GM21526 (cell line): ENCODE data around the gene GDF3.
"Not testable (repeated sequence)": the region's sequence is repeated elsewhere in the genome, so short reads cannot be mapped to it uniquely, and the experiment has no call there.

Source experiments
- ATAC-seq: cut with Tn5 transposase; IDR thresholded peaks from one replicate; pipeline ENCODE4 v1.9.1; 2021; ENCODE audit warnings: moderate library complexity; ENCODE audit not compliant: unreplicated experiment, low FRiP score

Gene GDF3

DNA sequence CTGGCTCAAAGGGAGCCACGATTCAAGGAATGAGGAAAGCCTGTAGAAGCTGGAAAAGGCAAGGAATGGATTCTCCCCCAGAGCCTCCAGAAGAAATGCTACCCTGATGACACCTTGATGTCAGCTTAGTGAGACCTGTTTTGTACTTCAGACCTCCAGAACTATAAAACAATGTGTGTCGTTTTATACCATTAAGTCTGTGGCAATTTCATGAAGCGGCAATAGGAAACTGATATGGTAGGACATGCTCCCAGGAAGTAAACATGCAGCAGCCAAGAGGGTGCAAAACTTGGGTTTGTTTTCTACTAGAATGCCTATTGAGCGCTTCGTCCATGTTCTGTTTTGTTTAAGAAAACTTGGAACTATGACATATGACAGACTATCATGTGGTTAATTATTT is 27.4 kb downstream of the GDF3 start:
- no peak for ATAC-seq

DNA sequence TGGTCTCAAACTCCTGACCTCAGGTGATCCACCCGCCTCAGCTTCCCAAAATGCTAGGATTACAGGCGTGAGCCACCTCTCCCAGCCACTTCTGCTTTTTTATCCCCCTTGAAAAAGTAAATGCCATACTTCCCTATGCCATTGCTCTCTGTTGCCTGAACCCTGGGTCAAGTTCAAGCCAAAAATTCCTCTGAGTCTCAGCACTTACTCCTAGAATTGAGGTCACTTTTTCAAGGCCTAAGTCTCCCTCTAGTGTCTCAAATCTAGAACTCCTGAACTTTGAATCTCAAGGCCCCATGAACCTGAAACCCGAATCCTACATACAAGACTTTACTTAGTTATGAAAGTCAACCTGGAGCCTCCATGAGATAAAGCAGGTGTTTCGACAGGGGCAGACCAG is 28.4 kb downstream of the GDF3 start:
- no peak for ATAC-seq

DNA sequence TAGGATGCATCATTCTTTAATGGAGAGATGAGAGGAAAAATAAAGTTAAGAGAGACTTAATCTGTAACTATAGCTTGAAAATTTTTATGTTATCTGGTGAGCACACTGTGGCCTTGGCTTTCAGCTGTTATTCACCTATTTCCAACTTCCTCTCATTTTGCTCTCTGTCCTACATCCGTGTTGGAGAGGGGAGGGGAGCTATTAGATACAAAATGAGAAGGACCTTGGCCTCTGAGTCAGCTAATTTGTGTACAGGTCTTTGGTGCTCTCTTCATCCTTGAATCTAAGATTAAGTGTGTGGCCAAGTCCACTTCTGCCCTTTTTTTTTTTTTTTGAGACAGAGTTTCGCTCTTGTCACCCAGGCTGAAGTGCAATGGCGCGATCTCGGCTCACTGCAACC is 29.0 kb downstream of the GDF3 start:
- ATAC-seq: no peak

DNA sequence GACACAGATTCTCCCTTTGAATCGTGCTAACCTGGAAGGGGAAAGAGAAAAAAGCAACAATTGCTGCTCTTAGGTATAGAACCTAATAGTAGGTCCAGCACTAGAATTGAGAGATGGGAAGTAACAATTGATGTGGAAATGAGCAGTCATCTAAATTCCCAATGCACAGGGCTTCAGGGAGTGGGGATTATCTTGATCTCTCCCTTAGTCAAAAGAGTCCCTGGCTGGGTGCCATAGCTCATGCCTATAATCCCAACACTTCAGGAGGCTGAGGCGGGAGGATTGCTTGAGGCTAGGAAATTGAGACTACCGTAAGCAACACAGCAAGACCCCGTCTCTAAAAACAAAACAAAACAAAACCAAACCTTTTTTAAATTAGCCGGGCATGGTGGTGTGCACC is 33.8 kb downstream of the GDF3 start:
- no peak for ATAC-seq

DNA sequence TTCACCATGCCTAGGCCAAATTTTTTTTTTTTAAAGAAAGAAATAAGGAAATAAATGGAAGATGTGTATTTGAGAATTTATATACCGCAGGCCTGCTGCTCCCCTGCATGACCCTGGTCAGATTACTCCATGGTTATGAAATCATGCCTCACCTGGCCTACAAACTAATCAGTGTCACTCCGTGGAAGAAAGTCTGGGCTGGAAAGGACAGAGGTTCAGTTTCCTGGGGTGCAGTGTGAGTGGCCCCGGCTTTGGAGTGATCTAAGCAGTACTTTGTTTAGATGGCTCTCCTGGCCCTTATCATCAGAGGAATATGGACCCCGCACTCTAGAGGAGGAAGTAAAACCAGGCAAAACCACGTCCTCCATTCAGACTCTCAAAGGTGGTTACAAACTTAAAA is 39.5 kb downstream of the GDF3 start:
- no peak for ATAC-seq

DNA sequence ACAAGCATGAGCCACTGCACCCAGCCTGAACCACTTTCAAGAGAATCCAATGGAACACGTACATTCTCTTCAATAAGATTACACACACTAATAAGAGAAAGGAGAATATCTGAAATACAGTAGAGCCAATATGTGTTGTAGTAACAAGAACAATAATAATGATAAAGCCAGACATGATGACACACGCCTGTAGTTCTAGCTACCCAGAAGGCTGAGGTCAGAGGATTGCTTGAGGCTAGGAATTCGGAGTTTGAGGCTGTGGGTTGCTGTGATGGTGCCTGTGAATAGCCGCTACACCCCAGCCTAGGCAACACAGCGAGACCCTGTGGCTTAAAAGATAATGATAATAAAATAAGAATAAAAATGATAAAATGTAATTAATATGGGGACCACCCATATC is 45.5 kb downstream of the GDF3 start:
- no peak for ATAC-seq

DNA sequence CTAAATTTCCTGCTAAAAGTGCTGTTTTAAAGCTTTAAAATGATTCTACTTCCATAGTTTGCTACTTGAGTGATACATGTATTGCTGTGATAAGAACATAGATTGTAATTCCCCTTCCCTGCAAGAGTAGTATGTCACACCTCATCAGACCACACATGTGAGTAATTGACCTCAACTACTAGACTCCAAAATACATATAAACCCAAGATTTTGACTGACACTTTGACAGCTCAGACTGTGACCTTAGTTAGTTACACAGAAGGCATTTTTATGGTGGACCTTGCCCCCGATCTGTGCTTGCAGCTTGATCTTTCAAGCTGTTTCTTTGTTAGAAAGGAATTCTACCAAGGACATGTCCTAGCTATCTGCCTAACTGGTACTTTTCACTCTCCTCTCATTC is 48.5 kb downstream of the GDF3 start:
- ATAC-seq: no peak

DNA sequence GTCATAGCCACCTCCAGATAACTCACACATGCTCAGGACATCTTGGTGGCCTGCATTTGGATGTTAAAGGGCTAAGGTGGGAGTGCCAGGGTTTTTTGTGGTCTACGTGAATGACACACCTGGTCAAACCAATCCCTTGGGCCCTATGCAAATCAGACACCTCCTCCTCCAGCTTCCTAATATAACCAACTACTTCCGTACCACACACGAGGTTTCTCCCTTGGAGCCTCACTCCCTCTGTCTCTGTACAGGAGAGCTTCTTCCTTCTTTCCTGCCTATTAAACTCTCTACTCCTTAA is 49.4 kb downstream of the GDF3 start:
- ATAC-seq: no peak

DNA sequence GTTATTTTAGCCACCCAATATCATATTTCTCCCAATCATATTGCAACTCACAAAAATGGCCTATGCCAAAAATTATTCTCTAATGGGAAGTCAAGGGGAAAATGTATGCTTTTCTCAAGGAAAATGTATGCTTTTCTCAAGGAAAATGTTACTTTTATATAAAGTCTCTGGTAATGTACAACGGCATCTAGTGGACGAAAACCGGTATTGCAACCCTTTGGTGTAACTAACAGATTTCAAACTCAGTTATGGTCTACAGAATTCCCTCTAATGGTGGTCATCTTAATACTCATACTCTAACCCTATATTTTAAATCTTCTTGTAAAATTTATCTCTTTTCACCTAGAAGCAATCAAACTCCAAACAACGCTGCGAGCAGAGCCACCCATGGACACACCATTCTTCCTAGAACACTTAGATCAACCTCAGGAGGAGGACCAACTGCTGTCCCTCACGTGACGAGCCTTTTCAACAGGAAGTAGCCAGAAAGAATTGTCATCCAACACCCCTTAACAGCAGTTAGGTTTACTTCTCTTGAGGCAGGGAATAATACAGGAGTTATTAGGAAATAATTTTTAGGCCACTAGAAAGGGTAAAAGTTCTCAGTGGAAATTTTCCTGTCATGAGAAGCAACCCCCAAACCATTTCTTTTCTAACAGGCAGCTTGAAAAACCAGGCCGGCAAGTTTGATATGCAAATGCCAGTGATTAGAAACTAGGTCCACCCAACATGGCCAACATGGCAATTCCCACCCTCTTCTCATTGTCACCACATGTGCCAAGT is 50.0 kb downstream of the GDF3 start:
- no peak for ATAC-seq

DNA sequence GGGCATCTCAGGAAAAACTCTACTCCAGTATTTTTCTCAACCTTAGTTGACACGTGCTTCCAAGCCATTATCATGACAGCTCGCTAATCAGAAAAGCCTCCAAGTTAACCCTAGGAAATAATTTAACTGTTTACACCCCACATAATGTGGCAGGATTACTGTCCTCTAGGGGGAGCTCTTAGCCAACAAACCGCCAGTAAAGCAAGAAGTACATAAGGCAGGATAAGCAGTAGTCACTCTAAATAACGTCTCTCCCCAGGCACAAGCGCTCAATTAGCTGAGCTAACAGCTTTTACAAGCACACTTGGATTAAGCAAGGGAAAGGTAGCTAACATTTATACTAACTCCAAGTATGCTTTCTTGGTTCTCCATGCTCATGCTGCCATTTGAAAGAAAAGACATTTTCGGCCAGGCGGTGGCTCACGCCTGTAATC is 52.7 kb downstream of the GDF3 start:
- no peak for ATAC-seq

DNA sequence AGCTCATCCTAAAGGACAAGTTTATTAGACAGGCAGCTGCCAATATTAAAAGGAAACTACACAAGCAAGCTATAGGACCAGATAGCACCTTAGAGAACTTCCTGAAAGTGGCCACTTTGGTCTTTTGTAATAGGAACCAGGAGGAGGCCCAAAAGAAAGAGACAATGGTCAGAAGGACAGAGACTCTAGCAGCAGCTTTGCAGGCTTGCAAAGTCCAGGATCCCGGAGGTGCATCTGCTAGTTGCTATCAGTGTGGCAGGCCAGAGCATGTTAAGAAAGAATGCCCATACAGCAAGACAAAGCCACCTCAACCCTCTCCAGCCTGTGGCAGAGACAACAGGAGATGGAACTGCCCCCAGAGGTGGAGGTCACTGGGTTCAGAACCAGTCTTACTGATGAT is 53.3 kb downstream of the GDF3 start:
- no peak for ATAC-seq

DNA sequence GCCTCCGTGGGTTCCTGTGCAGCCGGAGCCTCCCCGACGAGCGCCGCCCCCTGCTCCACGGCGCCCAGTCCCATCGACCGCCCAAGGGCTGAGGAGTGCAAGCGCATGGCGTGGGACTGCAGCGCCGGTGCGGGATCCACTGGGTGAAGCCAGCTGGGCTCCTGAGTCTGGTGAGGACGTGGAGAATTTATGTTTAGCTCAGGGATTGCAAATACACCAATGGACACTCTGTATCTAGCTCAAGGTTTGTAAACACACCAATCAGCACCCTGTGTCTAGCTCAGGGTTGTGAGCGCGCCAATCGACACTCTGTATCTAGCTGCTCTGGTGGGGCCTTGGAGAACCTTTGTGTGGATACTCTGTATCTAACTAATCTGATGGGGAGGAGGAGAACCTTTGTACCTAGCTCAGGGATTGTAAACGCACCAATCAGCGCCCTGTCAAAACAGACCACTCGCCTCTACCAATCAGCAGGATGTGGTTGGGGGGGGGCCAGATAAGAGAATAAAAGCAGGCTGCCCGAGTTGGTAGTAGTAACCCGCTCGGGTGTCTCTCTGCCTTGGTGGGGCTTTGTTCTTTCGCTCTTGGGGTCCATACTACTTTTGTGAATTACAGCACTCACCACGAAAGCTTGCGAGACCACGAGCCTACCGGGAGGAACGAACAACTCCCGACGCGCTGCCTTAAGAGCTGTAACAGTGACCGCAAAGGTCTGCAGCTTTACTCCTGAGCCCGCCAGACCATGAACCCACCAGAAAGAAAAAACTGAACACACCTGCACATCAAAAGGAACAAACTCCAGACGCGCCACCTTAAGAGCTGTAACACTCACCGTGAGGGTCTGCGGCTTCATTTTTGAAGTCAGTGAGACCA is 55.2 kb downstream of the GDF3 start:
- not testable (repeated sequence) for ATAC-seq
